Measurements from ENCODE around the gene GAREM2. TPM values are rescaled to one million over a fixed set of nuclear protein-coding genes. Genes with fewer than 3 reads are reported as not detected.

Gene GAREM2
- total and polyA plus RNA-seq, 4 donors: 0.08 to 0.28 (median 0.16) TPM

- H3K4me1 ChIP-seq (ENCODE audit: control insufficient read depth in 4 of 4, insufficient read depth in 4 of 4, low read length in 3 of 4): peaks cover 0 to 13% (median 10%) of the 10 kb centered on the region in 4 donors
- DNase-seq (ENCODE audit: low spot score): no peak
- H3K27me3 ChIP-seq (ENCODE audit: control insufficient read depth in 4 of 4, insufficient read depth in 4 of 4, low read length in 3 of 4): peaks cover 0 to 3% (median 0%) of the 10 kb centered on the region in 4 donors
- TF ChIP-seq FOXA1 (IDR thresholded peaks at IDR 0.05) (no peak), RXRA (IDR thresholded peaks at IDR 0.05) (no peak), MAX (IDR thresholded peaks at IDR 0.05) (no peak), TAF1 (conservative IDR thresholded peaks at IDR 0.05) (no peak), GABPA (IDR thresholded peaks at IDR 0.05 in 1 of 2, conservative IDR thresholded peaks at IDR 0.05 in 1 of 2) (no peak), FOXA2 (IDR thresholded peaks at IDR 0.05) (no peak), HNF4A (conservative IDR thresholded peaks at IDR 0.05) (no peak), NR2F2 (IDR thresholded peaks at IDR 0.05) (no peak), YY1 (IDR thresholded peaks at IDR 0.05) (no peak), ZBTB33 (IDR thresholded peaks at IDR 0.05) (no peak), JUND (IDR thresholded peaks at IDR 0.05) (no peak), SP1 (IDR thresholded peaks at IDR 0.05) (no peak)
- TF ChIP-seq, protein P1, sequence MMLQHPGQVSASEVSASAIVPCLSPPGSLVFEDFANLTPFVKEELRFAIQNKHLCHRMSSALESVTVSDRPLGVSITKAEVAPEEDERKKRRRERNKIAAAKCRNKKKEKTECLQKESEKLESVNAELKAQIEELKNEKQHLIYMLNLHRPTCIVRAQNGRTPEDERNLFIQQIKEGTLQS (IDR thresholded peaks at IDR 0.05): no peak
- WGBS: 11% methylated on average over 12 of the region's 12 CpGs
- H3K9me3 ChIP-seq (ENCODE audit: control insufficient read depth in 4 of 4, low read length in 3 of 4): no peaks in the 10 kb centered on the region
- no peak overlapping the region for H3K9ac ChIP-seq (ENCODE audit: low read depth in 1 of 2, low read length in 2 of 2)
- H3K36me3 ChIP-seq (ENCODE audit: control insufficient read depth in 4 of 4, insufficient read depth in 3 of 4, low read depth in 1 of 4, low read length in 3 of 4): no peaks in the 10 kb centered on the region
- no peak overlapping the region for H3K27ac ChIP-seq (ENCODE audit: low read depth in 1 of 2, low read length in 2 of 2)
- H3K4me3 ChIP-seq (ENCODE audit: low read depth in 1 of 3, low read length in 3 of 3): peak overlapping the region in 1 of 3 donors; percentile 31
These were observed 6.6 kb downstream of the GAREM2 start for GRCh38 chr2:26179446-26179913.

DNA sequence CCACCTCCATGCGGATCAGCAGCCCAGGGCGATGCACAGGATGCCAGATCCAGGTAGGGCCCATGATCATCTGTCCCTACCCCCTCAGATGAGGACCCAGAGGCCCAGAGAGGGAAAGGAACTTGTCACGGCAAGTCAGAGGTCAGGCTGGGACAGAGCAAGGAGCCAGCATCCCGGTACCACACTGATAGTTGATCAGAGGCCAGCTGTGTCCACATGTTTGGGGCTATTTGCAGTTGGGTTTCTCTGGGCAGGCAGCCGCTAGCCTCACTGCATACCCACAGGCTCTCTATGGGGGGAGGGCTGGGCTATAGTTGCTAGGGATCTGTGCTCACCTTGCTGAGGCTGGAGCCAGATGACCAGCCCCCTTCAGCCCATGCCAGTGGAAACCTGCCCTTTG, 9.6 kb downstream of the GAREM2 start:
- no peak overlapping the region for H3K27ac ChIP-seq (ENCODE audit: low read depth in 1 of 2, low read length in 2 of 2)
- WGBS: 91% methylated on average over 5 of the region's 5 CpGs
- TF ChIP-seq HNF4G (IDR thresholded peaks at IDR 0.05) (no peak), JUND (IDR thresholded peaks at IDR 0.05) (no peak), RAD21 (IDR thresholded peaks at IDR 0.05) (no peak), CTCF (IDR thresholded peaks at IDR 0.05; ENCODE audit: low read depth, low read length, missing input control) (no peak), REST (IDR thresholded peaks at IDR 0.05) (no peak), ZBTB33 (IDR thresholded peaks at IDR 0.05) (no peak), FOXA1 (IDR thresholded peaks at IDR 0.05) (no peak), FOXA2 (IDR thresholded peaks at IDR 0.05) (no peak), RXRA (IDR thresholded peaks at IDR 0.05) (no peak), SP1 (IDR thresholded peaks at IDR 0.05) (no peak), HNF4A (conservative IDR thresholded peaks at IDR 0.05) (no peak), EGR1 (IDR thresholded peaks at IDR 0.05; ENCODE audit: low read depth in 2 of 2) (no peak), YY1 (IDR thresholded peaks at IDR 0.05) (no peak), MAX (IDR thresholded peaks at IDR 0.05) (no peak), GABPA (IDR thresholded peaks at IDR 0.05 in 1 of 2, conservative IDR thresholded peaks at IDR 0.05 in 1 of 2) (no peak), TAF1 (conservative IDR thresholded peaks at IDR 0.05) (no peak), NR2F2 (IDR thresholded peaks at IDR 0.05) (no peak)
- TF ChIP-seq, protein P1 (IDR thresholded peaks at IDR 0.05): no peak
- H3K4me1 ChIP-seq (ENCODE audit: control insufficient read depth in 4 of 4, insufficient read depth in 4 of 4, low read length in 3 of 4): peaks cover 0 to 21% (median 12%) of the 10 kb centered on the region in 4 donors
- no peaks in the 10 kb centered on the region for H3K36me3 ChIP-seq (ENCODE audit: control insufficient read depth in 4 of 4, insufficient read depth in 3 of 4, low read depth in 1 of 4, low read length in 3 of 4)
- no peaks in the 10 kb centered on the region for H3K9me3 ChIP-seq (ENCODE audit: control insufficient read depth in 4 of 4, low read length in 3 of 4)
- H3K9ac ChIP-seq (ENCODE audit: low read depth in 1 of 2, low read length in 2 of 2): no peak overlapping the region
- no peak overlapping the region for H3K4me3 ChIP-seq (ENCODE audit: low read depth in 1 of 3, low read length in 3 of 3)
- no peak for DNase-seq (ENCODE audit: low spot score)
- H3K27me3 ChIP-seq (ENCODE audit: control insufficient read depth in 4 of 4, insufficient read depth in 4 of 4, low read length in 3 of 4): no peaks in the 10 kb centered on the region
